ENCODE measurements around the gene MOK. TPM values are rescaled to one million over a fixed set of nuclear protein-coding genes. Genes with fewer than 3 reads are reported as not detected.

MOK gene
- total RNA-seq, 1 donor from 2014 or later, result 6.3 TPM

DNA sequence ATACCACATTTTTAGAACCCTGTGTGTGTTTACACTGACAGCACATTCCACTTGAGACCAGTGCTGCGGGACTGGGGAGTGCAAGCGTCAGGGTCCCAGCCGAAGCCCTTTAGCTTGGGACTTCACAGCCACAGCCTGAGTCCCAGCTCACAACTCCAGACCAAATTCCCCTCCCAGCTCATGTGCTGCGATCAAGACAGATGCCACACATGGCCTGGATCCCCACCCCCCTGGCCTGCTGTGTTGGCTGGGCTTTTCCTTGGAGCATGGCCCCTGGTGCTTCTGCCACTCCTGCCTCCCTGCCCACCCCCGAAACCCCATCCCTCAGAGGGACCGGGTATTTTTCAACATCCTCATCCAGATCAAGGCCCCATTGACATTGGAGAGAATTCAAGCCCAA lies 101.6 kb downstream of the MOK start:
- H3K36me3 ChIP-seq, result peaks cover 58% of the 10 kb centered on the region
- intact Hi-C loops (cut with DNase I), result no loop called here

DNA sequence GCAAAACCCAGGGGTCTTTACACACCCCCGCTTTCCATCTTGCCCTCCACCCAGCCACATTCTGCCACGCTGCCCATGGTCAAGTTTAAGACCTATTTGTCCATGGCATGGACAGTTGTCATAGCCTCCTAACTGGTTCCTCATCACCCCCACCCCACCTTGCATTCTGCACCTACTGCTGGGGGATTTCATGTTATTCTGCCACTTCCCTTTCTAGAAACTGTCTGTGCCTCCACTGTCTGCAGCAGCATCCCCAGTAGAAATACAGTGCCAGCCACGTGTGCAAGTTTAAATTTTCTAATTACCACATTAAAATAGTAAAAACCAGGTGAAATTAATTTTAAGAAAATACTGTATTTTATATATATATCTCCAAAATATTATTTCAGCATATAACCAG lies 102.0 kb downstream of the MOK start:
- no peaks in the 10 kb centered on the region for H3K27me3 ChIP-seq
- H3K4me1 ChIP-seq, result no peaks in the 10 kb centered on the region
- no peak overlapping the region for H3K27ac ChIP-seq
- intact Hi-C loops (cut with DNase I), result no loop called here
- H3K9me3 ChIP-seq, result no peaks in the 10 kb centered on the region
- no peak for DNase-seq
- ATAC-seq, result no peak
- H3K4me3 ChIP-seq, result no peak overlapping the region
- peaks cover 62% of the 10 kb centered on the region for H3K36me3 ChIP-seq
- TF ChIP-seq, protein P1, sequence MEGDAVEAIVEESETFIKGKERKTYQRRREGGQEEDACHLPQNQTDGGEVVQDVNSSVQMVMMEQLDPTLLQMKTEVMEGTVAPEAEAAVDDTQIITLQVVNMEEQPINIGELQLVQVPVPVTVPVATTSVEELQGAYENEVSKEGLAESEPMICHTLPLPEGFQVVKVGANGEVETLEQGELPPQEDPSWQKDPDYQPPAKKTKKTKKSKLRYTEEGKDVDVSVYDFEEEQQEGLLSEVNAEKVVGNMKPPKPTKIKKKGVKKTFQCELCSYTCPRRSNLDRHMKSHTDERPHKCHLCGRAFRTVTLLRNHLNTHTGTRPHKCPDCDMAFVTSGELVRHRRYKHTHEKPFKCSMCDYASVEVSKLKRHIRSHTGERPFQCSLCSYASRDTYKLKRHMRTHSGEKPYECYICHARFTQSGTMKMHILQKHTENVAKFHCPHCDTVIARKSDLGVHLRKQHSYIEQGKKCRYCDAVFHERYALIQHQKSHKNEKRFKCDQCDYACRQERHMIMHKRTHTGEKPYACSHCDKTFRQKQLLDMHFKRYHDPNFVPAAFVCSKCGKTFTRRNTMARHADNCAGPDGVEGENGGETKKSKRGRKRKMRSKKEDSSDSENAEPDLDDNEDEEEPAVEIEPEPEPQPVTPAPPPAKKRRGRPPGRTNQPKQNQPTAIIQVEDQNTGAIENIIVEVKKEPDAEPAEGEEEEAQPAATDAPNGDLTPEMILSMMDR (IDR thresholded peaks at IDR 0.05), result no peak

More for the DNA sequence above, 101.6 kb downstream of the MOK start:
- no peak for DNase-seq
- Histone ChIP-seq H3K27ac (no peak overlapping the region), H3K4me1 (no peaks in the 10 kb centered on the region), H3K9me3 (no peaks in the 10 kb centered on the region), H3K27me3 (no peaks in the 10 kb centered on the region), H3K4me3 (no peak overlapping the region)
- no peak for ATAC-seq
- TF ChIP-seq, protein P1 (IDR thresholded peaks at IDR 0.05), result no peak

DNA sequence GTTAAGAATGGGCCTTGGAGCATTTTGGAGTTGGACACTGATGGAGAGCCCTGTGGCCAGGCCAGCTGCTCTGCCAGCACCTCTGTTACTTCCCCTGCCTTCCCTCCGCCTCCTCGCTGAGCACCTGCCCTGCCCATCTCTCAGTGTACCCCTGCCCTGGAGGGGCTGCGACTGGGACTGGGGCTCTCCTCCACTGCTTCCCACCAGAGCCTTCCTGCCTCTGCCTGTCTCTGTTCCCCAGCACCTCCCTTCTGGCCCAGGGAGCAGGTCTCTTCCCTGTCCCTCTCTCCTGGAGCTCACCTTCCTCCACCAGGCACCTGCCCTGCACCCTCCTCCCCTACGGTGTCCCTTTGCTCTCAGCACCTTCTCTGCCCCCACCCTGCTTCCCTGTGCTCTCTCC lies 103.2 kb downstream of the MOK start:
- ATAC-seq, result peak; percentile 41
- no peak for DNase-seq
- no peaks in the 10 kb centered on the region for H3K9me3 ChIP-seq
- H3K27ac ChIP-seq, result no peak overlapping the region
- TF ChIP-seq, protein P1 (IDR thresholded peaks at IDR 0.05), result no peak
- no peaks in the 10 kb centered on the region for H3K4me1 ChIP-seq
- H3K36me3 ChIP-seq, result peaks cover 64% of the 10 kb centered on the region
- H3K27me3 ChIP-seq, result no peaks in the 10 kb centered on the region
- intact Hi-C loops (cut with DNase I), result no loop called here
- H3K4me3 ChIP-seq, result no peak overlapping the region

DNA sequence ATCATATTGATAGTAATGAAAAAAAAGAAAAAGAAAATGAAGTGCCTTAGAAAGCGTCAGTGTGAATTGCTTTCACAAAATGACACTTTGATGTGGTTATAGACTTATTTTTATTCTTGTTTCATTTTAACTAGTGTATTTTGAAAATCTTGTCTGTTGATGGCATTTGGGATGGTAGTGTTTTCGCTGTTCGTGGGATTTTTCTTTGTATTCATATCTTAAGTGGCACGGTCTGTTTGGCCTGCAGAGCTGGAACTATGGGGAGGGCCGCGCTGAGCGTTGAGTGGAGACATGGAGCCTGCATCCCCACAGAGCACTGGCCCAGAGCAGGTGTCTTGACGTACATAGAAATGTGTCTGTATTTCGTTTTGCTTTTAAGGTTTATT lies 103.6 kb downstream of the MOK start:
- no peaks in the 10 kb centered on the region for H3K9me3 ChIP-seq
- DNase-seq (no peak), ATAC-seq (no peak)
- H3K27ac ChIP-seq, result no peak overlapping the region
- no peak overlapping the region for H3K4me3 ChIP-seq
- peaks cover 65% of the 10 kb centered on the region for H3K36me3 ChIP-seq
- no peaks in the 10 kb centered on the region for H3K4me1 ChIP-seq
- TF ChIP-seq, protein P1 (IDR thresholded peaks at IDR 0.05), result no peak
- H3K27me3 ChIP-seq, result no peaks in the 10 kb centered on the region
- intact Hi-C loops (cut with DNase I), result no loop called here

DNA sequence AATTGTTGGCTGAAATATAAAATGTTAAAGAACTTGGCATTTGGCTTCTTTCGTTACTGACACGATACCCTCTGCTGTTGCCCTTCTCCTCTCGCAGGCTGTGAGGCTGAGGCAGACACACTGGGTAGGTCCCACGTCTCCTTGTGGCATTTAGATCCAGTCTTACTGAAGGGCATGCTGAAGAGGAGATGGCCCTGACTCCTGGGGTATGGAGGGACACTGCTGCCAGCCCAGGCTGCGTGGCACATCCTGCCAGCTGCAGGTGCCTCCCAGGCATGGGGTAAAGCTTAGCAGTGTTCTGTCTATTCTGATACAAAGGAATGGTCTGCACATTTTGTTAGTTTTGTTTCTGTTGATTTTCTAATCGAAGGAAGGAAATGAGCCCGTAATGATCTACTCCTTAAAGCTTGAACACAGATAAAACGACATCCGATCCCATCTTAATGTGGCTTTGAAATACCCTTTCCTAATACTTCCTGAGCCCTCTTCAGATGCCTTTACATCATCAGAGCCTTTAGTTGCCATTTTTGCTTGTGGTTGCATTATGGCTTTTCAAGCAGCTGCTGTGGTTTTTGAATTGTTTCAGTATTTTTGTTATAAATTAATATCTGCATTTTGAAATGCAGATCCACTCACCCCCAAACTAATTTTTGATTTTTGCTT lies 104.1 kb downstream of the MOK start:
- DNase-seq, result no peak
- Histone ChIP-seq H3K4me1 (no peaks in the 10 kb centered on the region), H3K27ac (no peak overlapping the region), H3K36me3 (peaks cover 65% of the 10 kb centered on the region), H3K4me3 (no peak overlapping the region), H3K27me3 (no peaks in the 10 kb centered on the region), H3K9me3 (no peaks in the 10 kb centered on the region)
- intact Hi-C loops (cut with DNase I), result no loop called here
- TF ChIP-seq, protein P1 (IDR thresholded peaks at IDR 0.05), result no peak
- no peak for ATAC-seq
